Vagina (tissue), 2 donors: Measurements from ENCODE around the gene RNU6-9. TPM values are rescaled to one million over a fixed set of nuclear protein-coding genes. Genes with fewer than 3 reads are reported as not detected.

Experiments
- DNase-seq, 2 donors: peaks; one replicate each; pipeline ENCODE4 v3.0.0-alpha.2; 2017; ENCODE audit errors: extremely low spot score in 2 of 2
- H3K27ac ChIP-seq: fragments of 200-600 bp; sonication (generic); one replicate; pipeline ENCODE4 v1.5.1; 2019
- H3K27me3 ChIP-seq: fragments of 200-600 bp; sonication (generic); one replicate; pipeline ENCODE4 v1.5.1; 2019
- H3K36me3 ChIP-seq, 2 donors: fragments of 200-600 bp; sonication (generic); one replicate each; pipeline ENCODE4 v1.5.1; 2017 to 2019
- H3K4me1 ChIP-seq: fragments of 200-600 bp; sonication (generic); one replicate; pipeline ENCODE4 v1.5.1; 2019
- H3K4me3 ChIP-seq, 2 donors: fragments of 200-600 bp; sonication (generic); 1 replicate in 1 of 2; 2 replicates in 1 of 2; pipeline ENCODE4 v1.5.1; 2016 to 2019
- H3K9me3 ChIP-seq: fragments of 200-600 bp; sonication (generic); one replicate; pipeline ENCODE4 v1.5.1; 2019
- POLR2A ChIP-seq, 2 donors: fragments of 450-650 bp; IDR thresholded peaks; one replicate each; pipeline ENCODE4 v1.6.1; 2017; ENCODE audit warnings: antibody characterized with exemption in 2 of 2, mild to moderate bottlenecking in 2 of 2, moderate library complexity in 2 of 2
- POLR2AphosphoS5 ChIP-seq, 2 donors: sonication (generic); formaldehyde crosslinking; IDR thresholded peaks; one replicate each; pipeline ENCODE4 v1.9.0; 2017; ENCODE audit warnings: antibody characterized with exemption in 2 of 2, mild to moderate bottlenecking in 2 of 2, low read depth in 1 of 2; ENCODE audit not compliant: insufficient read depth in 1 of 2
- intact Hi-C: fragments of 100-400 bp; cut with DNase I; formaldehyde crosslinking; loops from one replicate; pipeline ENCODE4 v1.15.1; 2023
- total RNA-seq: library from RNA; depleted of rRNA; stranded (reverse); fragments of >200 nt; gene quantifications from one replicate; pipeline ENCODE4 v1.2.3, GENCODE V29; 2016
- TF ChIP-seq, protein P1 (sequence below), 3 experiments: fragments of 450-650 bp in 2 of 3; fragments of 200-600 bp in 1 of 3; sonication (generic) in 1 of 3; IDR thresholded peaks; one replicate each; pipeline ENCODE4 v1.5.1; 2017 to 2019; ENCODE audit warnings: antibody characterized with exemption in 3 of 3, mild to moderate bottlenecking in 2 of 3, moderate library complexity in 2 of 3

RNU6-9 gene
- total RNA-seq, 1 donor from 2014 or later: not detected

DNA sequence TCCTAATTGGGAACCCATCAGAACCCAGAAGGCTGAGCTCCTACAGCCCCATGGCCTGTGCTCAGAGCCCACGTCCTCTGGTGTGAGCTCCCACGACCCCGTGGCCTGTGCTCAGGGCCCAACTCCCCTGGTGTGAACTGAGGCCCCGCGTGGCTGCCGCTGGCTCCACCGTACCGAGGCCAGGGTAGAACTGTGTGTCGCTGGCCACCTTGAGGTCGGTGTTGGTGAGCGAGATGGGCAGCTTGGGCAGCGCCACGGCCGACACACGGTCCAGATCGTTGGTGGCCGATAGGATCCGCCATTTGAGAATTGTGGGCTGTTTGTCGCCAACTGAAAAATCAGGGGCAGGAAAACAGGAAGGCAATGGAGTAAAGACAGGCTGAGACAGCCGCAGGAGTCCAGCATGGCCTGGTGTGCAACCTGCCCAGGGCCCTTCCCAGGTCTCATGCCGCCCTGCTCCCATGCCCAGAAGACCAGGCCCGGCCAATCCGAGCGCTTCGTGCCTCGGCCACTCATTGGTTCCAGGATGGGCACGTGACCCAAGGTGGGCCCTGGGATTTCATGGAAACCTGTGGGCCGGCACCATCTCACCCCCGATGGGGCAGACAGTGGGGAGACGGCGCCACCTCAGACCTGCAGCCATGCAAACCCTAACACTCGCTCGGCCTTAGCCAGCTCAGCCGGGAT is 11.8 kb upstream of the RNU6-9 start:
- no peak overlapping the region for H3K4me3 ChIP-seq
- no peak overlapping the region for H3K27ac ChIP-seq
- no peaks in the 10 kb centered on the region for H3K27me3 ChIP-seq
- peaks cover 3 to 74% of the 10 kb centered on the region in 2 donors for H3K36me3 ChIP-seq
- H3K4me1 ChIP-seq: no peaks in the 10 kb centered on the region
- DNase-seq: no peak
- intact Hi-C loops: no loop called here
- no peaks in the 10 kb centered on the region for H3K9me3 ChIP-seq
- TF ChIP-seq POLR2AphosphoS5 (IDR thresholded peaks at IDR 0.05; ENCODE audit: insufficient read depth in 1 of 2, low read depth in 1 of 2) (no peak), POLR2A (IDR thresholded peaks at IDR 0.05) (no peak)
- TF ChIP-seq, protein P1, sequence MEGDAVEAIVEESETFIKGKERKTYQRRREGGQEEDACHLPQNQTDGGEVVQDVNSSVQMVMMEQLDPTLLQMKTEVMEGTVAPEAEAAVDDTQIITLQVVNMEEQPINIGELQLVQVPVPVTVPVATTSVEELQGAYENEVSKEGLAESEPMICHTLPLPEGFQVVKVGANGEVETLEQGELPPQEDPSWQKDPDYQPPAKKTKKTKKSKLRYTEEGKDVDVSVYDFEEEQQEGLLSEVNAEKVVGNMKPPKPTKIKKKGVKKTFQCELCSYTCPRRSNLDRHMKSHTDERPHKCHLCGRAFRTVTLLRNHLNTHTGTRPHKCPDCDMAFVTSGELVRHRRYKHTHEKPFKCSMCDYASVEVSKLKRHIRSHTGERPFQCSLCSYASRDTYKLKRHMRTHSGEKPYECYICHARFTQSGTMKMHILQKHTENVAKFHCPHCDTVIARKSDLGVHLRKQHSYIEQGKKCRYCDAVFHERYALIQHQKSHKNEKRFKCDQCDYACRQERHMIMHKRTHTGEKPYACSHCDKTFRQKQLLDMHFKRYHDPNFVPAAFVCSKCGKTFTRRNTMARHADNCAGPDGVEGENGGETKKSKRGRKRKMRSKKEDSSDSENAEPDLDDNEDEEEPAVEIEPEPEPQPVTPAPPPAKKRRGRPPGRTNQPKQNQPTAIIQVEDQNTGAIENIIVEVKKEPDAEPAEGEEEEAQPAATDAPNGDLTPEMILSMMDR (IDR thresholded peaks at IDR 0.05): no peak

GRCh38 chr19:882871-883497 is 10.3 kb upstream of the RNU6-9 start:
- intact Hi-C loops: no loop called here
- Histone ChIP-seq H3K4me1 (no peaks in the 10 kb centered on the region), H3K36me3 (peaks cover 3 to 71% of the 10 kb centered on the region in 2 donors), H3K9me3 (no peaks in the 10 kb centered on the region), H3K27me3 (no peaks in the 10 kb centered on the region), H3K27ac (no peak overlapping the region), H3K4me3 (no peak overlapping the region)
- TF ChIP-seq POLR2A (IDR thresholded peaks at IDR 0.05): no peak
- no peak for TF ChIP-seq POLR2AphosphoS5 (IDR thresholded peaks at IDR 0.05; ENCODE audit: insufficient read depth in 1 of 2, low read depth in 1 of 2)
- TF ChIP-seq, protein P1 (IDR thresholded peaks at IDR 0.05): no peak
- DNase-seq: no peak

GRCh38 chr19:883661-884211 is 9.5 kb upstream of the RNU6-9 start:
- H3K36me3 ChIP-seq: peaks cover 3 to 78% of the 10 kb centered on the region in 2 donors

DNA sequence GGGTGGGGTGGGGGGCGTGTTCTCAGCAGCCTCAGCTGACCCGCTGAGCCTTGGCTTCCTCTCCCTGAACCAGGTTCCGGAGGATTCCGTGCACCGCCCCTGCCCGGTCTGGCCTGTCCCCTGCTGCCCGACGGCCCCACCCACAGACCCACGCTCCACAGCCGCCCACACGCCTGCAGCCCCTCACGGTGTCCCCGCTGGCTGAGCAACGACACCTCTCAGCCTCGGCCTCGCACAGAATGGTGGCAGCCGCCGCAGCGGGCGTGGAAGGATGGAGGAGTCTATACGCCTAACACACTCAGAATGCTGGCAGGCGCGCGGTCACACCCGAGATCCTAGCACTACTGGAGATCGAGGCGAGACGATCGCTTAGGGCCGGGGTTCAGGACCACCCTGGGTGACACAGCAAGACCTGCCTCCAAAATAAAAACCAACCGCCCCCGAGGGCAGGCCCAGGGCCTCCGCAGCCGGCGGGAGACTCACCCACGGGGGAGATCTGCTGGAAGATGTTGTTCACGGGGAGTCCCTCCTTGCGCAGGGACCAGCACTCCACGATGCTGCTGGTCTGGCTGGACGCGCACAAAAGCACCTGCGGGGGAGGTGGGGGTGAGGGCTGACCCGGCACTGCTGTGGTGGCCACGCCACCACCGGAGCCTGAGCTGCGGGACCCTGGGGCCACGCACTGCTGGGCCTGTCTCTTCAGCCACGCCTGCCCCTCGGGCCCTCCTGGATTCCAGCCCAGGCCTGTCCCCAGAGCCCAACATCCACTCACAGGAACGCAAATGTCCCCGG is 8.7 kb upstream of the RNU6-9 start:
- TF ChIP-seq POLR2AphosphoS5 (IDR thresholded peaks at IDR 0.05; ENCODE audit: insufficient read depth in 1 of 2, low read depth in 1 of 2): no peak
- no peak for TF ChIP-seq POLR2A (IDR thresholded peaks at IDR 0.05)
- TF ChIP-seq, protein P1 (IDR thresholded peaks at IDR 0.05): no peak
- Histone ChIP-seq H3K4me1 (no peaks in the 10 kb centered on the region), H3K4me3 (no peak overlapping the region), H3K27ac (no peak overlapping the region), H3K36me3 (peaks cover 3 to 78% of the 10 kb centered on the region in 2 donors), H3K9me3 (no peaks in the 10 kb centered on the region), H3K27me3 (no peaks in the 10 kb centered on the region)
- DNase-seq: no peak
- intact Hi-C loops: no loop called here

More at GRCh38 chr19:883661-884211, 9.5 kb upstream of the RNU6-9 start:
- Histone ChIP-seq H3K9me3 (no peaks in the 10 kb centered on the region), H3K27me3 (no peaks in the 10 kb centered on the region), H3K27ac (no peak overlapping the region), H3K4me3 (no peak overlapping the region), H3K4me1 (no peaks in the 10 kb centered on the region)
- intact Hi-C loops: no loop called here
- TF ChIP-seq, protein P1 (IDR thresholded peaks at IDR 0.05): no peak
- TF ChIP-seq POLR2A (IDR thresholded peaks at IDR 0.05) (no peak), POLR2AphosphoS5 (IDR thresholded peaks at IDR 0.05; ENCODE audit: insufficient read depth in 1 of 2, low read depth in 1 of 2) (no peak)
- DNase-seq: no peak
